ENCODE results near the gene APBA3. TPM values are rescaled to one million over a fixed set of nuclear protein-coding genes. Genes with fewer than 3 reads are reported as not detected.

APBA3 gene
- total RNA-seq, 3 donors from 2014 or later (not counting 1 experiment from before 2014, with no cell fraction given), result 39.9 to 53.6 (median 43.8) TPM

- Mint-ChIP-seq H3K9me3 (peaks cover 3 to 5% of the 10 kb centered on the region in 2 donors), H3K4me3 (peak overlapping the region; percentile 90), H3K27me3 (ENCODE audit: low read depth in 2 of 2) (no peaks in the 10 kb centered on the region), H3K36me3 (peaks cover 8% of the 10 kb centered on the region), H3K27ac (peak overlapping the region; percentile 83 to 93), H3K4me1 (peaks cover 22 to 44% of the 10 kb centered on the region in 2 donors)
- ATAC-seq, result peak; percentile 66 to 71 (median 70)
- Histone ChIP-seq H3K4me3 (ENCODE audit: low read length) (peak overlapping the region; percentile 90), H3K36me3 (ENCODE audit: control insufficient read depth, insufficient read depth, low read length) (peaks cover 38% of the 10 kb centered on the region), H3K4me1 (ENCODE audit: control insufficient read depth, insufficient read depth, low read length) (peaks cover 61% of the 10 kb centered on the region), H3K27me3 (ENCODE audit: control insufficient read depth, insufficient read depth, low read length) (no peaks in the 10 kb centered on the region), H3K27ac (ENCODE audit: low read length) (peak overlapping the region; percentile 73), H3K9me3 (ENCODE audit: control insufficient read depth, insufficient read depth, low read length) (peaks cover 20% of the 10 kb centered on the region)
- TF ChIP-seq, protein P1, sequence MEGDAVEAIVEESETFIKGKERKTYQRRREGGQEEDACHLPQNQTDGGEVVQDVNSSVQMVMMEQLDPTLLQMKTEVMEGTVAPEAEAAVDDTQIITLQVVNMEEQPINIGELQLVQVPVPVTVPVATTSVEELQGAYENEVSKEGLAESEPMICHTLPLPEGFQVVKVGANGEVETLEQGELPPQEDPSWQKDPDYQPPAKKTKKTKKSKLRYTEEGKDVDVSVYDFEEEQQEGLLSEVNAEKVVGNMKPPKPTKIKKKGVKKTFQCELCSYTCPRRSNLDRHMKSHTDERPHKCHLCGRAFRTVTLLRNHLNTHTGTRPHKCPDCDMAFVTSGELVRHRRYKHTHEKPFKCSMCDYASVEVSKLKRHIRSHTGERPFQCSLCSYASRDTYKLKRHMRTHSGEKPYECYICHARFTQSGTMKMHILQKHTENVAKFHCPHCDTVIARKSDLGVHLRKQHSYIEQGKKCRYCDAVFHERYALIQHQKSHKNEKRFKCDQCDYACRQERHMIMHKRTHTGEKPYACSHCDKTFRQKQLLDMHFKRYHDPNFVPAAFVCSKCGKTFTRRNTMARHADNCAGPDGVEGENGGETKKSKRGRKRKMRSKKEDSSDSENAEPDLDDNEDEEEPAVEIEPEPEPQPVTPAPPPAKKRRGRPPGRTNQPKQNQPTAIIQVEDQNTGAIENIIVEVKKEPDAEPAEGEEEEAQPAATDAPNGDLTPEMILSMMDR (IDR thresholded peaks at IDR 0.05), result peak; percentile 72
- peak; percentile 67 to 70 for DNase-seq
- intact Hi-C loops (cut with micrococcal nuclease), result loop anchor here (1.0 to 10.0 kb wide), 3 partner anchors 15 to 201 kb away; partner anchors contain the start of gene EEF2
- 86% methylated on average over 49 of the region's 49 CpGs for WGBS (ENCODE audit: insufficient coverage)
These were observed 22.4 kb upstream of the APBA3 start for GRCh38 chr19:3783660-3784584.

GRCh38 chr19:3782903-3783302 is 21.4 kb upstream of the APBA3 start:
- H3K27me3 ChIP-seq (ENCODE audit: control insufficient read depth, insufficient read depth, low read length), result no peaks in the 10 kb centered on the region
- no peaks in the 10 kb centered on the region for H3K27me3 Mint-ChIP-seq (ENCODE audit: low read depth in 2 of 2)
- peaks cover 3 to 5% of the 10 kb centered on the region in 2 donors for H3K9me3 Mint-ChIP-seq
- ATAC-seq (no peak), DNase-seq (no peak)
- TF ChIP-seq, protein P1 (IDR thresholded peaks at IDR 0.05), result no peak
- H3K4me3 Mint-ChIP-seq, result no peak overlapping the region
- WGBS (ENCODE audit: insufficient coverage), result 91% methylated on average over 13 of the region's 13 CpGs
- peaks cover 51% of the 10 kb centered on the region for H3K4me1 ChIP-seq (ENCODE audit: control insufficient read depth, insufficient read depth, low read length)
- H3K4me1 Mint-ChIP-seq, result peaks cover 18 to 40% of the 10 kb centered on the region in 2 donors
- intact Hi-C loops (cut with micrococcal nuclease), result loop anchor here (1.0 to 10.0 kb wide), 2 partner anchors 39 to 202 kb away; partner anchors contain the start of gene EEF2
- peaks cover 44% of the 10 kb centered on the region for H3K36me3 ChIP-seq (ENCODE audit: control insufficient read depth, insufficient read depth, low read length)
- H3K4me3 ChIP-seq (ENCODE audit: low read length), result no peak overlapping the region
- no peak overlapping the region for H3K27ac ChIP-seq (ENCODE audit: low read length)
- peak overlapping the region; percentile 36 to 89 for H3K27ac Mint-ChIP-seq
- peaks cover 8% of the 10 kb centered on the region for H3K36me3 Mint-ChIP-seq
- H3K9me3 ChIP-seq (ENCODE audit: control insufficient read depth, insufficient read depth, low read length), result peaks cover 20% of the 10 kb centered on the region

DNA sequence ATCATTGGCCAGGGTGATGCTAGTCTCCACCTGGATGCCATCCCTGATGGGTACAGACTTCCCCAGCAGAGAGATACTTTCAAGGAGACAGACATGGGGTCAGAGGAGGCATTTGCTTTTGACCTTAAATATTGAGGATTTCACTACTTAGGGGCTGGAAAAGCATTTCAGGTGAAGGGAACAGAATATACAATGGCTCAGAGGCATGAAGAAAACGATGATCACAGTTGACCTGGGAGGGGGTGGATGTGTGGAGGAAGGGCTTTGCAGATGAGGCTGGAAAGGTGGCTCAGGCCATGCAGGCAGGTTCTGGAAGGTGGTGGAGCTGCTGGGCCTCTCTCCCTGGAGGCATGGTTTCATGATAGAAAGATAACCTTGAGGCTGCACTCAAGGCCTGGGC is 20.8 kb upstream of the APBA3 start:
- Histone ChIP-seq H3K36me3 (ENCODE audit: control insufficient read depth, insufficient read depth, low read length) (peaks cover 50% of the 10 kb centered on the region), H3K27ac (ENCODE audit: low read length) (no peak overlapping the region), H3K4me1 (ENCODE audit: control insufficient read depth, insufficient read depth, low read length) (peaks cover 45% of the 10 kb centered on the region), H3K4me3 (ENCODE audit: low read length) (no peak overlapping the region), H3K9me3 (ENCODE audit: control insufficient read depth, insufficient read depth, low read length) (peaks cover 20% of the 10 kb centered on the region), H3K27me3 (ENCODE audit: control insufficient read depth, insufficient read depth, low read length) (no peaks in the 10 kb centered on the region)
- DNase-seq, result no peak
- peak overlapping the region; percentile 36 to 89 for H3K27ac Mint-ChIP-seq
- peak overlapping the region; percentile 14 for H3K4me3 Mint-ChIP-seq
- intact Hi-C loops (cut with micrococcal nuclease), result loop anchor here (10.0 kb wide), 1 partner anchor 202 kb away; the partner anchor contains the start of gene EEF2
- H3K4me1 Mint-ChIP-seq, result peaks cover 18 to 36% of the 10 kb centered on the region in 2 donors
- no peaks in the 10 kb centered on the region for H3K27me3 Mint-ChIP-seq (ENCODE audit: low read depth in 2 of 2)
- peaks cover 8% of the 10 kb centered on the region for H3K36me3 Mint-ChIP-seq
- 91% methylated on average over 1 of the region's 1 CpG for WGBS (ENCODE audit: insufficient coverage)
- ATAC-seq, result no peak
- peaks cover 3 to 5% of the 10 kb centered on the region in 2 donors for H3K9me3 Mint-ChIP-seq
- TF ChIP-seq, protein P1 (IDR thresholded peaks at IDR 0.05), result no peak

Data from natural killer cell (primary cell).